Endothelial cell of umbilical vein (primary cell): ENCODE results near the gene TMEM266. TPM values are rescaled to one million over a fixed set of nuclear protein-coding genes. Genes with fewer than 3 reads are reported as not detected.

Experiments
- BruUV-seq: library from RNA; stranded (reverse); fragments of 400-500 nt; replicated peaks from 2 replicates; lab custom pipeline; 2021; lab: Mats Ljungman, UMichigan
- CTCF ChIA-PET: fragments of 300-600, 350-600 bp; sonication (Branson Sonifier 250); formaldehyde crosslinking; loops from one replicate; lab custom pipeline; 2021; ENCODE audit warnings: antibody characterized with exemption, inconsistent platforms; lab: Charles Lee
- POLR2A ChIA-PET: fragments of 300-600, 350-600 bp; sonication (Branson Sonifier 250); formaldehyde crosslinking; loops from one replicate; lab custom pipeline; 2021; ENCODE audit warnings: antibody characterized with exemption, inconsistent platforms; lab: Charles Lee
- DNase-seq: peaks from one replicate; pipeline ENCODE4 v3.0.0-alpha.2; 2011; ENCODE audit warnings: low read depth, low spot score
- FAIRE-seq: peaks from 2 replicates; lab custom pipeline; 2011; peaks lifted over from hg19 to GRCh38; lab: Jason Lieb, UNC
- H2AFZ ChIP-seq: 2 replicates; pipeline ENCODE4 v1.6.0; 2012; ENCODE audit warnings: low read depth, low read length, control low read depth, inconsistent platforms
- H3K27ac ChIP-seq: 2 replicates; pipeline ENCODE4 v1.5.1; 2011; ENCODE audit warnings: low read depth, mild to moderate bottlenecking, control low read depth, low read length, moderate library complexity; ENCODE audit not compliant: insufficient read depth
- H3K27me3 ChIP-seq, 2 experiments: 2 replicates each; pipeline versions ENCODE4 v1.6.0 to v1.6.1; 2011; ENCODE audit warnings: low read length in 2 of 2, mixed read lengths in 1 of 2; ENCODE audit not compliant: control insufficient read depth in 2 of 2, insufficient read depth in 2 of 2
- H3K36me3 ChIP-seq, 2 experiments: 2 replicates in 1 of 2; 3 replicates in 1 of 2; pipeline ENCODE4 v1.5.1; 2011; ENCODE audit warnings: low read length in 2 of 2, mild to moderate bottlenecking in 1 of 2, moderate library complexity in 1 of 2; ENCODE audit not compliant: control insufficient read depth in 2 of 2, insufficient read depth in 2 of 2; ENCODE audit errors: extremely low read depth in 1 of 2
- H3K4me1 ChIP-seq: 3 replicates; pipeline ENCODE4 v1.5.1; 2011; ENCODE audit warnings: mild to moderate bottlenecking, low read length; ENCODE audit not compliant: control insufficient read depth, insufficient read depth; ENCODE audit errors: extremely low read depth
- H3K4me2 ChIP-seq: 2 replicates; pipeline ENCODE4 v1.6.1; 2011; ENCODE audit warnings: low read length, control low read depth, mixed read lengths; ENCODE audit not compliant: insufficient read depth
- H3K4me3 ChIP-seq, 3 experiments: fragments of 200-600 bp in 1 of 3; sonication (generic), shearing (Covaris generic) in 1 of 3; replicated peaks in 1 of 3; 2 replicates each; pipeline ENCODE4 v1.5.1; 2011 to 2016; ENCODE audit warnings: control low read depth in 3 of 3, low read length in 3 of 3, mild to moderate bottlenecking in 2 of 3, inconsistent platforms in 1 of 3, low read depth in 1 of 3, moderate library complexity in 1 of 3; ENCODE audit not compliant: insufficient read depth in 1 of 3
- H3K79me2 ChIP-seq: 2 replicates; pipeline ENCODE4 v1.6.0; 2012; ENCODE audit warnings: low read length, inconsistent platforms; ENCODE audit not compliant: control insufficient read depth, insufficient read depth
- H3K9ac ChIP-seq: replicated peaks from 2 replicates; pipeline ENCODE3; 2011; ENCODE audit warnings: low read length, control low read depth; ENCODE audit not compliant: insufficient read depth; ENCODE audit errors: extremely low read depth
- H3K9me1 ChIP-seq: replicated peaks from 3 replicates; pipeline ENCODE4 v1.6.0; 2011; ENCODE audit warnings: mild to moderate bottlenecking, low read length; ENCODE audit not compliant: control insufficient read depth, insufficient read depth; ENCODE audit errors: extremely low read depth
- H3K9me3 ChIP-seq: replicated peaks from 2 replicates; pipeline ENCODE4 v1.5.1; 2012; ENCODE audit warnings: low read length, inconsistent platforms; ENCODE audit not compliant: control insufficient read depth, insufficient read depth
- H4K20me1 ChIP-seq: replicated peaks from 2 replicates; pipeline ENCODE3; 2011; ENCODE audit warnings: mild to moderate bottlenecking, low read length; ENCODE audit not compliant: control insufficient read depth, insufficient read depth; ENCODE audit errors: extremely low read depth
- EZH2 ChIP-seq: IDR thresholded peaks from 2 replicates; pipeline ENCODE4 v1.6.1; 2012; ENCODE audit warnings: borderline replicate concordance, low read depth, mild to moderate bottlenecking, moderate library complexity, low read length, inconsistent platforms; ENCODE audit not compliant: severe bottlenecking
- FOS ChIP-seq: IDR thresholded peaks from 2 replicates; pipeline ENCODE4 v1.6.1; 2011; ENCODE audit warnings: mild to moderate bottlenecking, low read length, moderate library complexity, borderline replicate concordance; ENCODE audit not compliant: insufficient read depth
- GATA2 ChIP-seq: IDR thresholded peaks from 2 replicates; pipeline ENCODE4 v1.7.0; 2011; ENCODE audit warnings: low read depth, mild to moderate bottlenecking, moderate library complexity, mixed read lengths, low read length; ENCODE audit not compliant: insufficient read length, insufficient read depth
- JUN ChIP-seq: IDR thresholded peaks from 2 replicates; pipeline ENCODE4 v1.6.1; 2011; ENCODE audit warnings: borderline replicate concordance, low read depth; ENCODE audit not compliant: insufficient read length, insufficient read depth
- MAX ChIP-seq: IDR thresholded peaks from 2 replicates; pipeline ENCODE4 v1.6.1; 2011; ENCODE audit not compliant: insufficient read depth, insufficient read length
- MYC ChIP-seq: IDR thresholded peaks from one replicate; pipeline ENCODE4 v1.6.1; 2011; ENCODE audit warnings: mild to moderate bottlenecking, low read depth, low read length
- POLR2A ChIP-seq: IDR thresholded peaks from 2 replicates; pipeline ENCODE4 v1.6.1; 2012; ENCODE audit warnings: low read depth, mild to moderate bottlenecking, control low read depth, low read length
- POLR2AphosphoS5 ChIP-seq: IDR thresholded peaks from 2 replicates; pipeline ENCODE4 v1.6.1; 2012; ENCODE audit warnings: low read depth, mild to moderate bottlenecking, control low read depth, low read length, moderate library complexity; ENCODE audit not compliant: insufficient read depth
- dilution Hi-C: fragments of 300-500 bp; cut with MboI; formaldehyde crosslinking; loops from one replicate; pipeline ENCODE4 v1.15.0; 2019; ENCODE audit warnings: low sequenced_read_pairs; ENCODE audit not compliant: extremely low pct_ligation_motif_present
- intact Hi-C: fragments of 100-400 bp; cut with micrococcal nuclease; formaldehyde crosslinking; loops from one replicate; pipeline ENCODE4 v1.10.0; 2022
- polyA plus RNA-seq, 4 experiments: library from polyadenylated mRNA; depleted of rRNA in 3 of 4; stranded (reverse) in 3 of 4; unstranded in 1 of 4; fragments of >200 nt; gene quantifications; 2 replicates each; pipeline versions ENCODE4 v1.2.1 to v1.2.3, GENCODE V29; 2011 to 2012; ENCODE audit warnings: missing spikeins in 1 of 4
- total RNA-seq: library from RNA; stranded (reverse); gene quantifications from 2 replicates; pipeline ENCODE4 v1.2.3, GENCODE V29; 2021
- TF ChIP-seq, protein P1 (sequence below), 2 donors: IDR thresholded peaks; 1 replicate in 1 of 2; 2 replicates in 1 of 2; pipeline ENCODE4 v1.5.1; 2011; ENCODE audit warnings: low read length in 2 of 2, mild to moderate bottlenecking in 2 of 2, moderate library complexity in 2 of 2, control low read depth in 1 of 2, inconsistent platforms in 1 of 2, low read depth in 1 of 2; ENCODE audit not compliant: insufficient read depth in 1 of 2; ENCODE audit errors: extremely low read depth in 1 of 2

Gene TMEM266
- total and polyA plus RNA-seq, 2 donors (not counting 3 experiments of a cell fraction or from before 2014, with no cell fraction given): not detected

GRCh38 chr15:76138436-76138835, 78.7 kb downstream of the TMEM266 start:
- CTCF ChIA-PET: interaction anchor here (0.9 to 5.9 kb wide), 18 partner anchors 10 to 410 kb away, joined by 3 to 183 read pairs (median 9); partner anchors contain the start of gene TMEM266
- no peak overlapping the region for H3K9ac ChIP-seq
- no peaks in the 10 kb centered on the region for H3K79me2 ChIP-seq
- TF ChIP-seq, protein P1, sequence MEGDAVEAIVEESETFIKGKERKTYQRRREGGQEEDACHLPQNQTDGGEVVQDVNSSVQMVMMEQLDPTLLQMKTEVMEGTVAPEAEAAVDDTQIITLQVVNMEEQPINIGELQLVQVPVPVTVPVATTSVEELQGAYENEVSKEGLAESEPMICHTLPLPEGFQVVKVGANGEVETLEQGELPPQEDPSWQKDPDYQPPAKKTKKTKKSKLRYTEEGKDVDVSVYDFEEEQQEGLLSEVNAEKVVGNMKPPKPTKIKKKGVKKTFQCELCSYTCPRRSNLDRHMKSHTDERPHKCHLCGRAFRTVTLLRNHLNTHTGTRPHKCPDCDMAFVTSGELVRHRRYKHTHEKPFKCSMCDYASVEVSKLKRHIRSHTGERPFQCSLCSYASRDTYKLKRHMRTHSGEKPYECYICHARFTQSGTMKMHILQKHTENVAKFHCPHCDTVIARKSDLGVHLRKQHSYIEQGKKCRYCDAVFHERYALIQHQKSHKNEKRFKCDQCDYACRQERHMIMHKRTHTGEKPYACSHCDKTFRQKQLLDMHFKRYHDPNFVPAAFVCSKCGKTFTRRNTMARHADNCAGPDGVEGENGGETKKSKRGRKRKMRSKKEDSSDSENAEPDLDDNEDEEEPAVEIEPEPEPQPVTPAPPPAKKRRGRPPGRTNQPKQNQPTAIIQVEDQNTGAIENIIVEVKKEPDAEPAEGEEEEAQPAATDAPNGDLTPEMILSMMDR (IDR thresholded peaks at IDR 0.05; ENCODE audit: extremely low read depth in 1 of 2, insufficient read depth in 1 of 2, low read depth in 1 of 2, low read length in 2 of 2): no peak
- TF ChIP-seq MAX (no peak), POLR2AphosphoS5 (no peak), POLR2A (no peak), GATA2 (no peak), FOS (no peak), JUN (no peak), MYC (no peak), EZH2 (no peak)
- DNase-seq (no peak), FAIRE-seq (no peak)
- POLR2A ChIA-PET: no interaction called here
- H3K27me3 ChIP-seq: peaks cover 2 to 8% of the 10 kb centered on the region in 2 experiments
- dilution Hi-C loops: no loop called here
- H3K27ac ChIP-seq: no peak overlapping the region
- H3K4me3 ChIP-seq: no peak overlapping the region
- no peaks in the 10 kb centered on the region for H3K9me1 ChIP-seq
- H3K4me1 ChIP-seq: peaks cover 10% of the 10 kb centered on the region
- H2AFZ ChIP-seq: no peak overlapping the region
- no TSS peak for BruUV-seq
- H4K20me1 ChIP-seq: no peaks in the 10 kb centered on the region
- H3K4me2 ChIP-seq: no peak overlapping the region
- intact Hi-C loops: no loop called here
- no peaks in the 10 kb centered on the region for H3K36me3 ChIP-seq
- no peaks in the 10 kb centered on the region for H3K9me3 ChIP-seq
